Ascending aorta (tissue), 2 donors: Measurements from ENCODE around the gene TP53RK. TPM values are rescaled to one million over a fixed set of nuclear protein-coding genes. Genes with fewer than 3 reads are reported as not detected.
A peak's percentile ranks its signal among the peaks of the same experiment; 100 is the strongest.

Experiments used
- DNase-seq, 2 donors: peaks; one replicate each; pipeline ENCODE4 v3.0.0-alpha.2; 2019; ENCODE audit warnings: low spot score in 2 of 2
- H3K27ac ChIP-seq, 2 donors: fragments of 200-600 bp; sonication (generic); one replicate each; pipeline ENCODE4 v1.5.1; 2016 to 2017; ENCODE audit warnings: mild to moderate bottlenecking in 1 of 2
- H3K27me3 ChIP-seq: fragments of 200-600 bp; sonication (generic); one replicate; pipeline ENCODE4 v1.5.1; 2017
- H3K36me3 ChIP-seq, 2 donors: fragments of 200-600 bp; sonication (generic); one replicate each; pipeline ENCODE4 v1.5.1; 2016
- H3K4me1 ChIP-seq, 2 donors: fragments of 200-600 bp; sonication (generic); one replicate each; pipeline ENCODE4 v1.5.1; 2016 to 2017; ENCODE audit warnings: mild to moderate bottlenecking in 1 of 2
- H3K4me3 ChIP-seq, 2 donors: fragments of 200-600 bp; sonication (generic); one replicate each; pipeline ENCODE4 v1.5.1; 2016 to 2017; ENCODE audit warnings: mild to moderate bottlenecking in 1 of 2
- H3K9me3 ChIP-seq, 2 donors: fragments of 200-600 bp; sonication (generic); one replicate each; pipeline ENCODE4 v1.5.1; 2016
- intact Hi-C: fragments of 100-400 bp; cut with DNase I; formaldehyde crosslinking; loops from one replicate; pipeline ENCODE4 v1.15.1; 2023
- total RNA-seq: library from RNA; depleted of rRNA; stranded (reverse); fragments of >200 nt; gene quantifications from one replicate; pipeline ENCODE4 v1.1.0, GENCODE V29; 2016
- TF ChIP-seq, protein P1 (sequence below), 3 experiments: fragments of 200-600 bp in 2 of 3; fragments of 450-650 bp in 1 of 3; sonication (generic) in 2 of 3; IDR thresholded peaks; one replicate each; pipeline ENCODE4 v1.5.1; 2016 to 2019; ENCODE audit warnings: antibody characterized with exemption in 3 of 3, mild to moderate bottlenecking in 1 of 3, moderate library complexity in 1 of 3

TP53RK gene
- total RNA-seq, 1 donor from 2014 or later = 30.8 TPM

DNA sequence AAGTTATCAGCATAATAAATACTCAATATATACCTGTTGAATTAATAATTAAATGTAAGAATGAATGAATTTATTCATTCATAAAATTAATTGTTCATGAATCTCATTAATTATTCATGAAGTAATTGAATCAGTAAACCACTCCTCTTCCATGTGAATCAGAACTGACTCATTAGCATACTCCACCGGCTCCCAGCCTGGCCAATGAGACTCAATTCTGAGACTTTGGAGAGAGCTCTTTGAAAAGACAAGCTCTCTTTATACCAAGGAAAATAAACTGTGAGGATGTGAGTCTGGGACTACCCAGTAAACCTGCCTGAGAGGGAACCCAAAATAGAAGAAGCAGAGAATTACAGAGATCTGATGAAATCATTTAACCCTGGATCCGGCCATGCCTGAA, 11.8 kb upstream of the TP53RK start:
- intact Hi-C loops = no loop called here

DNA sequence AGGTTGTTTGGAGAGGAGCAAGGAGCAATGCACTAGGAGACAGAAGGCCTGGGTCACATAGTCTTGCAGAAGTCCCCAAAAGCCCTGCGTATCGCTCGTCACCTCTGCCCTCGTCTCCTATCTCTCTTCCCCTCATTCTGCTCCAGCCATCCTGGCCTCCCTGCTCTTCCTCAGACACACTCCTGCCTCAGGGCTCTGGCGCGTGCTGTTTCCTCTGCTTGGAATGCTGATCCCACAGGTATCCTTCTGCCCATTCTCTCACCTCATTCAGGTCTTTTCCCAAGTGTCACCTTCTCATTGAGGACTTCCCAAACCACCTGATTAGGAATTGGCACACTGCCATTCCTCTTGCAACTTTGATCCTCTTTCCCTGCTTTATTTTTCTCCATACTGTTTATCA, 11.2 kb upstream of the TP53RK start:
- intact Hi-C loops = no loop called here
- DNase-seq = no peak
- Histone ChIP-seq H3K4me1 (no peaks in the 10 kb centered on the region), H3K9me3 (no peaks in the 10 kb centered on the region), H3K27ac (no peak overlapping the region), H3K4me3 (no peak overlapping the region), H3K27me3 (no peaks in the 10 kb centered on the region), H3K36me3 (no peaks in the 10 kb centered on the region)
- TF ChIP-seq, protein P1, sequence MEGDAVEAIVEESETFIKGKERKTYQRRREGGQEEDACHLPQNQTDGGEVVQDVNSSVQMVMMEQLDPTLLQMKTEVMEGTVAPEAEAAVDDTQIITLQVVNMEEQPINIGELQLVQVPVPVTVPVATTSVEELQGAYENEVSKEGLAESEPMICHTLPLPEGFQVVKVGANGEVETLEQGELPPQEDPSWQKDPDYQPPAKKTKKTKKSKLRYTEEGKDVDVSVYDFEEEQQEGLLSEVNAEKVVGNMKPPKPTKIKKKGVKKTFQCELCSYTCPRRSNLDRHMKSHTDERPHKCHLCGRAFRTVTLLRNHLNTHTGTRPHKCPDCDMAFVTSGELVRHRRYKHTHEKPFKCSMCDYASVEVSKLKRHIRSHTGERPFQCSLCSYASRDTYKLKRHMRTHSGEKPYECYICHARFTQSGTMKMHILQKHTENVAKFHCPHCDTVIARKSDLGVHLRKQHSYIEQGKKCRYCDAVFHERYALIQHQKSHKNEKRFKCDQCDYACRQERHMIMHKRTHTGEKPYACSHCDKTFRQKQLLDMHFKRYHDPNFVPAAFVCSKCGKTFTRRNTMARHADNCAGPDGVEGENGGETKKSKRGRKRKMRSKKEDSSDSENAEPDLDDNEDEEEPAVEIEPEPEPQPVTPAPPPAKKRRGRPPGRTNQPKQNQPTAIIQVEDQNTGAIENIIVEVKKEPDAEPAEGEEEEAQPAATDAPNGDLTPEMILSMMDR (IDR thresholded peaks at IDR 0.05) = no peak

More for the DNA sequence above, 11.8 kb upstream of the TP53RK start:
- no peaks in the 10 kb centered on the region for H3K9me3 ChIP-seq
- no peaks in the 10 kb centered on the region for H3K4me1 ChIP-seq
- no peak overlapping the region for H3K27ac ChIP-seq
- no peaks in the 10 kb centered on the region for H3K27me3 ChIP-seq
- TF ChIP-seq, protein P1 (IDR thresholded peaks at IDR 0.05) = no peak
- H3K4me3 ChIP-seq = no peak overlapping the region
- DNase-seq = no peak
- no peaks in the 10 kb centered on the region for H3K36me3 ChIP-seq

DNA sequence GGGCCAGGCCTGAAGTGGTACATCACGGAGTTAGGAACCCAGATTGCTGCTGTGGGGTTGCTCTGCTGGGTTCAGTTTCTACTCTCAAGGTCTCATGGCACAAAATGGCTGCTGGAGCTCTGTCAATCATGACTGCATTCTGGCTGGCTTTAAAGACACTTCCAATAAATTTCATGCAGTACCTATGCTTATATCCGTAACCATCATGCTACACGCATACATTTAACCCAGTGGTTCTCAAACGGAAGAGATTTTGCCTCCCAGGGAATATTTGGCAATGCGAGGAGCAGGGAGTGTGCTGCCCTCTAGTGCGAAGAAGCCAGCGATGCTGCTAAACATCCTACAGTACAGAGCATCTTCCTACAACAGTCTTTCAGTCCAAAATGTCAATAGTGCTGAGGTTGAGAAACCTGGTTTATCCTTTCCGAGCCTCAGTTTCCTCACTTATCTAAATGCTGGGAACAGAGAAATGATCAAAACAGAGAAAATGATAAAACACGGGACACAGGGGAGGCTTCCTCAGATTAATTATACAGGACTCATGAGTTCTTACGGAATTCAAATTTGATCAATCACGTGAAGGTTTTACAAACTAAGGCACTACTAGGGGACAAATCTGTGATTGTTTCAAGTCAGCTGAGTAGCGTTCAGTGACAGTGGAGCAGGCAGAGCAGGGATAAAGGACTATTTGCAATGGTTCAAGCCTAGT, 10.6 kb upstream of the TP53RK start:
- TF ChIP-seq, protein P1 (IDR thresholded peaks at IDR 0.05) = peak in 1 of 3 experiments; percentile 19
- Histone ChIP-seq H3K27me3 (no peaks in the 10 kb centered on the region), H3K4me3 (no peak overlapping the region), H3K9me3 (no peaks in the 10 kb centered on the region), H3K4me1 (no peaks in the 10 kb centered on the region), H3K36me3 (no peaks in the 10 kb centered on the region), H3K27ac (no peak overlapping the region)
- intact Hi-C loops = no loop called here
- DNase-seq = no peak

DNA sequence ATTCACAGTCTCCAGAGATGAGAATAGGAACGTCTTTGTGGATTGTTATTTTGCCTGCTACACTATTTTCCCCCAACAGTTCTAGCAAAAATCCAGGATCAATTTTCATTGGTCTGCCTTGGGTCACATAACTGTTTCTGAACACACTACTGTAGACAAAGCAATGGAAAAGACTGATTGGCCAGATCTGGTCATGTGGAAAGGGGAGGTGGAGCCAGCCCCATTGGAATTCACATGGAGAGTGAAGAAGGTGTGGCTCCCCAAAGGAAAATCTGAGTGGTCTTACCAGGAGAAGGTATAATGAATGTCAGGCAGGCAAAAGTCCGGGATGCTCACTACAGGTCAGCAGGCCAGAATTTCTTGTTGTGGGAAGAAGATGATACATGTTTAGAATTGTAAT, 9.5 kb upstream of the TP53RK start:
- no peak overlapping the region for H3K27ac ChIP-seq
- DNase-seq = no peak
- intact Hi-C loops = no loop called here
- H3K4me3 ChIP-seq = no peak overlapping the region
- no peaks in the 10 kb centered on the region for H3K36me3 ChIP-seq
- no peaks in the 10 kb centered on the region for H3K9me3 ChIP-seq
- H3K27me3 ChIP-seq = no peaks in the 10 kb centered on the region
- H3K4me1 ChIP-seq = no peaks in the 10 kb centered on the region
- TF ChIP-seq, protein P1 (IDR thresholded peaks at IDR 0.05) = no peak

DNA sequence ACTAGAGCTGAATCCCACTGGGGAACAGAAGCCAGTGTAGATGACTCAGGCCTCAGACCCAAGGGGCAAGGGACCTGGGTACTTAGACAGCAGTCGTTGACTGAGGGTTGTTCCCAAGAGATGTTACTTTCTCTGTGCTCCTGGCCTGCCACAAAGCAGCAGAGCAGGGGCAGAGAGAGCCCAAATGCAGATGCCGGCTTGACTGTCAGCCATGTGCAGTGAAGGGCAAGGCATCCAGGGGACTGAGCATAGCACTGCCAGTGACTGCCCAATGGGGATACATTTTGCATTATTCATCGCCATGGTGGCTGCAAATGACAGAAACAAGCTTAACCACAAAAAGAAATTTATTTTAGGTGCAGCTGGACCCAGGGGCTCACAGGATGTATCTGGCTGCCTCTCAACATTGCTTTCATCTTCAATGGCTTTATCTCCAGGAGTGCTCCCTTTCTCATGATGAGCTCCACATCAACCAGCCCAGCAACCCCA, 7.6 kb upstream of the TP53RK start:
- TF ChIP-seq, protein P1 (IDR thresholded peaks at IDR 0.05) = no peak
- Histone ChIP-seq H3K4me1 (no peaks in the 10 kb centered on the region), H3K9me3 (no peaks in the 10 kb centered on the region), H3K4me3 (no peak overlapping the region), H3K27ac (no peak overlapping the region), H3K36me3 (no peaks in the 10 kb centered on the region), H3K27me3 (no peaks in the 10 kb centered on the region)
- no peak for DNase-seq
- intact Hi-C loops = no loop called here
